ENCODE results near the gene ZNF286A.
"Not testable (repeated sequence)": the region's sequence is repeated elsewhere in the genome, so short reads cannot be mapped to it uniquely, and the experiment has no call there.

Gene ZNF286A

GRCh38 chr17:15699413-15699924 lies at the start of gene ZNF286A:
Gene ZNF286A (plus strand): TSS chr17:15699752. CDS start chr17:15700330, 578 bp downstream.
- peak; percentile 96 for DNase-seq

- DNase-seq = no peak
Observed at GRCh38 chr17:15649861-15650421, 49.6 kb upstream of the ZNF286A start.

GRCh38 chr17:15650741-15651582 lies 48.6 kb upstream of the ZNF286A start:
- no peak for DNase-seq

GRCh38 chr17:15651583-15652110 lies 47.9 kb upstream of the ZNF286A start:
- no peak for DNase-seq

GRCh38 chr17:15652960-15653359 lies 46.6 kb upstream of the ZNF286A start:
- no peak for DNase-seq

- DNase-seq = not testable (repeated sequence)
Observed at GRCh38 chr17:15654401-15654800, 45.2 kb upstream of the ZNF286A start.

- no peak for DNase-seq
Observed at GRCh38 chr17:15654886-15655561, 44.5 kb upstream of the ZNF286A start.

GRCh38 chr17:15657868-15658267 lies 41.7 kb upstream of the ZNF286A start:
- no peak for DNase-seq

GRCh38 chr17:15658296-15658695 lies 41.3 kb upstream of the ZNF286A start:
- DNase-seq = no peak

GRCh38 chr17:15659236-15659635 lies 40.3 kb upstream of the ZNF286A start:
- DNase-seq = no peak

- no peak for DNase-seq
Observed at GRCh38 chr17:15659663-15660062, 39.9 kb upstream of the ZNF286A start.

GRCh38 chr17:15660077-15660476 lies 39.5 kb upstream of the ZNF286A start:
- no peak for DNase-seq

GRCh38 chr17:15662681-15663080 lies 36.9 kb upstream of the ZNF286A start:
- no peak for DNase-seq

GRCh38 chr17:15663176-15663575 lies 36.4 kb upstream of the ZNF286A start:
- no peak for DNase-seq

- DNase-seq = no peak
Observed at GRCh38 chr17:15663691-15664090, 35.9 kb upstream of the ZNF286A start.

GRCh38 chr17:15669526-15669925 lies 30.0 kb upstream of the ZNF286A start:
- not testable (repeated sequence) for DNase-seq

- DNase-seq = not testable (repeated sequence)
Observed at GRCh38 chr17:15674640-15675039, 24.9 kb upstream of the ZNF286A start.

- not testable (repeated sequence) for DNase-seq
Observed at GRCh38 chr17:15675991-15676390, 23.6 kb upstream of the ZNF286A start.

GRCh38 chr17:15683135-15683534 lies 16.4 kb upstream of the ZNF286A start:
- DNase-seq = not testable (repeated sequence)

GRCh38 chr17:15683824-15684478 lies 15.6 kb upstream of the ZNF286A start, which contains the start of gene TRIM16:
Gene TRIM16 (minus strand): TSS chr17:15684311. CDS start chr17:15651609, 32,702 bp downstream.
- peak; percentile 74 for DNase-seq

GRCh38 chr17:15687494-15687893 lies 12.1 kb upstream of the ZNF286A start:
- not testable (repeated sequence) for DNase-seq

GRCh38 chr17:15698967-15699366 lies 585 bp upstream of the ZNF286A start:
- DNase-seq = not testable (repeated sequence)

GRCh38 chr17:15699937-15700336 lies 385 bp downstream of the ZNF286A start:
- DNase-seq = not testable (repeated sequence)
